GM18505 (cell line): ENCODE results near the gene CEP170.
"Not testable (repeated sequence)": the region's sequence is repeated elsewhere in the genome, so short reads cannot be mapped to it uniquely, and the experiment has no call there.

Experiments used
- ATAC-seq: cut with Tn5 transposase; IDR thresholded peaks from one replicate; pipeline ENCODE4 v1.9.1; 2021; ENCODE audit not compliant: unreplicated experiment
- POLR2A ChIP-seq: IDR thresholded peaks from 4 replicates; pipeline ENCODE4 v1.6.1; 2011; ENCODE audit warnings: borderline replicate concordance; ENCODE audit not compliant: insufficient read depth, insufficient read length; ENCODE audit errors: extremely low read depth

CEP170 gene

DNA sequence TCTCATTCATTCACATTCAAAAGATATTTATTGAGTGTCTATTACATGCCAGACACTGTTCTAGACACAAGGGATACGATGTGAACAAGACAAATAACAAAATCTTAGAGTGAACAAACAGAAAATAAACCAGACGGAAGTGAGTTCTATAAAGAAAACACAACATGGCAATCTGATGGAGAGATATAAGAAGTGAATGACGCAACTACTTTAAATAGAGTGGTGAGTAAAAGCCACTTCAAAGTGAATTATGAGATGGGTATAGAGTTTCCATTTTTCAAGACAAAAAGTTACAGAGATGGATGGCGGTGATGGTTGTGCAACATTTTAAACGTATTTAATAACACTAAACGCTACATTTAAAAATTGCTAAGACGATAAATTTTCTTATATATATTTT is 75.4 kb downstream of the CEP170 start:
- TF ChIP-seq POLR2A = no peak
- no peak for ATAC-seq

GRCh38 chr1:243177792-243178191 is 77.3 kb downstream of the CEP170 start:
- not testable (repeated sequence) for ATAC-seq

GRCh38 chr1:243173758-243174369 is 81.2 kb downstream of the CEP170 start:
- not testable (repeated sequence) for ATAC-seq

GRCh38 chr1:243164911-243165310 is 90.2 kb downstream of the CEP170 start:
- ATAC-seq = not testable (repeated sequence)

DNA sequence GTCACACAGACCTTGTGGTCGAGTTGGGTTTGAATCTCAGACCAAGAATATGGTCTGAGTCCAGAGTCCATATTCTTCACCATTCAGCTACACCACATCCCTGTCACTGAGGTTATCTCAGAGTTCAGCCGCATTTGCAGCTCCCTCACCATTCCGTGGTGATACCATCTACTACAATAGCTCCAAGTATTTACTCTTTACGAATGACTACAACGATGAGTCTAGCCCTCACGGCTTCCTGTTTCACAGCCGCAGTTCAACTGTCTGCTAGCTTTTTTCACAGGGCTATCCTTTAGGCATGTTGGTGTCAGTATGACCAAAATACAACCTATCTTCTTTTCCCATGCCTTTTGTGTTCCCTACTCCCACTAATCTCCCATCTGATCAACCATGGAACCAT is 104.2 kb downstream of the CEP170 start:
- not testable (repeated sequence) for ATAC-seq

DNA sequence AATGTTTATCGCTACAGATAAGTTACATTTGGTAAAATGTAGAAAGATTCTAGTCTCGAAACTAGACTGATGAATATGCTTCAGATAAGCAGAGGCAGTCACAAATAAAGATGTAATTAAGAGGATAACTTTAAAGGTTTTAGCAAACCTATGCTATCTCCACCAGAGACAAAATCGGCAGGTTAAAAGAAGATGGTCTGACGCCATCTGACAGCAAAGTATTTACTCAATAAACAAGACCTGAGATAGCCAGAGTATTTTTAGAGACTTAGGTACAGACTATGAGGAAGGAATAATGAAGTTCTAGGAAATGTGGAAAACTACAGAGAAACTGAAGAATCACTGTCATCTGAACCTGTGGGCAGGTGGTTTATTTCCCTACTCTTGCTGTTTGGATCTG is 106.0 kb downstream of the CEP170 start:
- not testable (repeated sequence) for ATAC-seq

DNA sequence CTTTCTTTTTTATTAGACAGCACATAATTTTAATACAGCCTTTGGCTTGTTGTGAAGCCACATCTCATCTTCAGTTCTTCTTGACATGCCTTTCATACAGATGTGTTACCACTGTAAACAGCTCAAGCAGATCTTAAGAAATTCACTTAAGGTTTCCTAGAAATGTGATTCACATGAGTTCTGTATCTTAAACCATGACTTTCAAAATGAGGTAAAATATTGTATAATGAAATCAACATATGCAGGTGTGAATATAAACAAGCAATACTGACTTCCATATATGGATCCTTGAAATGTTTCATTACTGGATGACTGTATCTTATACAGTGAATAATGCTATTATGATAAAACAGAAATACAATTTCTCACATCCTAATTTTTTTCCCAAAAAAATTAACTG is 107.7 kb downstream of the CEP170 start:
- not testable (repeated sequence) for ATAC-seq

DNA sequence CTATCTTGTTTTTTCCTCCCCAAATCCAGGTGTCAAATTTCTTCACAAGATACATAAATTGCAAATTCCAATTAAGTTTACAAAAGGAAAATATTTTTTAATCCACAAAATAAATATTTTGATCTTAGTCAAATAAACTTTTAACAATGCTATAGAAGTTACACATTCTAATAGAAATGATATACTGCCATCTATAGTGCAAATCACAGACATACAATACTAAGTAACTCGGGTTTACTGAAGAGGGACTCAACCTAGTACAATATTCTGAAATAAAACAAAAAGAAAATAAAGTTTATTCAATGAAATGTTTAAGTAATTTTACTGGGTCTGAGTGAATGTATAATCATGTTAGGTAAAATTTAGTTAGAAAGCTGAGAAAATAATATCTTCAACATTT is 114.6 kb downstream of the CEP170 start:
- not testable (repeated sequence) for ATAC-seq

GRCh38 chr1:243122876-243123409 is 132.1 kb downstream of the CEP170 start:
- ATAC-seq = not testable (repeated sequence)

DNA sequence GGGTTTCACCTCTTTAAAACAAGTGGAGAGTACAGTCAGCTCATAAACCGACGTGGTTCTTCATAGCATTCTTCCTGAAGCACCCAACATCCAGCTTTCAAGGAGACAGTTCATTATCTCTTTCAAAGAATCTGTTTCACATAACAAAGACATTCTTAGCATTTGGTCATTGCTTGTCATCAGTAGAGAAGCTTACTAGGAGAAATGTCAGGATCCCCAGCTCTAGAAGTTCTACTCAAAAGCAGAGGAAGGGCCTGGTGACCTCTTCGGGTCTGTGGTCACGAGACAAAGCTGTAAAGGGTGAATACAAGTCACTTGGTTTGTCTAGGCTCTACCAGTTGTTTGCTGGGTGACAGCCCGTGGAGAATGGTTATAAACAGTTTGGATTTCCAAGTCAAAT is 133.1 kb downstream of the CEP170 start:
- ATAC-seq = not testable (repeated sequence)

DNA sequence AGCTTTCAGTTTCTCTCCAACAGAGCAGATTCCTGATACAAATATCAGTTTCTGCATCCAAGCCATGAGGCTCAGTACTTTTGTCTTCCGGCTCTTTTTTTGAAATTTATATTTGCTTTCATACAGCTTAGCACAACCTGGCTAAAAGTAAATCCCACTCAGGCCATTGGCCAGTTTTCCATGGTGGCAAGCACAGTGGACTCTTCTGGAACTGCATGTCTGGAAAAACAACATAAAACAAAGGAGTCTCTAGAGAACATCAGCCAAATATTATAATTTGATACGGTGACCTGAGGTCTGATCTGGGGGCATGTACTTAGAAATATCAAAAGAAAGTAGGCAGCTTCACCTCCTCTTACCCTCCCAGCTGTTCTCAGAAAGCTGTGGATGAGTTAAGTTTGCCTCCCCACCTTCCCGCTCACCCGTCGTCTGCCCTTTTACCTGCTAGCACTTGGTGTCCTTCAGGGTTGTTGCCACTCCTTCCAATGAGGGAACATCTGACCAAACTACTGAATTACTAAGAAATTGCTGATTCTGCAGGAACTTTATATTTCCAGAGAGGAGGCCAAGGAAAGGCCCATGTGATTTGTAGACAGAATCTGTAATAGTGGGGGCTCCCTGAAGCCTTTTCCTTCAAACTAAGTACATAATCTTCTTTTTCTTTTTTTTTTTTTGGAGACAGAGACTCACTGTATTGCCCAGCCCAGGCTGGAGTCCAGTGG is 136.3 kb downstream of the CEP170 start:
- not testable (repeated sequence) for ATAC-seq

DNA sequence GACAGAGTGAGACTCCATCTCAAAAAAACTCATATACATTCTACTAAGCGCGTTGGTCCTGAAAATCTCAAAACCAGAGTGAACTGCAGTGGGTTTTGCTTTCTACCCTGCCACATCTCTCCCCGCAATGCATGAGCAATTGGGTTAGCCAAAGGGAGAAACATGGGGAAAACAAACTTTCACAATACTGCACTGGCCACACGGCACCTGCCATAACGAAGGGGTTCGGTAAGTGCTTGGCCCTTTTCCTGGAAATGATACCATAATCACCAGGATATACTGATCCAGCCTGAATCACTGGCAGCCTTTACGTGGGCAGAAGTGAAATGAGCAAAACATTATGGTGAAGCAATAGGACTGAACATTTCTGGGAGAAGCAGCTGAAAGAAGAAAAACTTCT is 138.9 kb downstream of the CEP170 start:
- not testable (repeated sequence) for ATAC-seq

GRCh38 chr1:243114769-243115168 is 140.3 kb downstream of the CEP170 start:
- ATAC-seq = not testable (repeated sequence)

- peak; percentile 91 for ATAC-seq
Observed at GRCh38 chr1:243114059-243114713, 140.9 kb downstream of the CEP170 start.

DNA sequence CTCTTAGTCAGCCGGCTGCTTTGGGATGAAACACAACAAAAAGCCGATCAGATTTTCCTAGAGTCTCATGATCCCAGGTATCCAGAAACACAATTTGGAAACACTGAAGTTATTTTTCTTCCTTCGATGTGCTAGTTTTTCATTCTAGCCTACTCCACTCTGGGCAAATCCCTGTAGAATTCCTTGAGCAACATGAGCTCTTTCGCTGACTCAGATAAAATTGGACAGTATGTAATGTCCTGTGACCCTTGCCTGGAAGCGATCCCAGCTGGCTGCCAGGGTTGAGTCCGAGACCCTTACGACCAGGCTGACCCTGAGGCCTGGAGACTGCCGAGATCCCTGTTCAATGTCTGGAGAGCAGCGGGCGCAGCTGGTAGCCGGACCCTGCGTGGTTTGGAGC is 147.9 kb downstream of the CEP170 start:
- not testable (repeated sequence) for ATAC-seq

- ATAC-seq = not testable (repeated sequence)
Observed at GRCh38 chr1:243105652-243106332, 149.3 kb downstream of the CEP170 start.

DNA sequence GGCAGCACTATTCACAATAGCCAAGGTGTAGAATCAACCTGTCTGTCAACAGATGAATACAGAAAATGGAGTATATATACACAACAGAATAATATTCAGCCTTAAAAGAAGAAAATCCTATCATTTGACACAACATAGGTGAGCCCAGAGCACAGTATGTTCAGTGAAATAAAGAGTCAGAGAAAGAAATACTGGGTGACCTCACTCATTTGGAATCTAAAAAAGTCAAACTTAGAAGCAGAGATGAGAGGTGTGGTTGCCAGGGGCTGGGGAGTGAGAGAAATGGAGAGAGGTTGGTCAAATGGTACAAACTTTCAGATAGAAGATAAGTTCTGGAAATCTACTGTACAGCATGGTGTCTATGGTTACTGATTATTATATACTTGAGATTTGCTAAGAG is 150.0 kb downstream of the CEP170 start:
- ATAC-seq = not testable (repeated sequence)

DNA sequence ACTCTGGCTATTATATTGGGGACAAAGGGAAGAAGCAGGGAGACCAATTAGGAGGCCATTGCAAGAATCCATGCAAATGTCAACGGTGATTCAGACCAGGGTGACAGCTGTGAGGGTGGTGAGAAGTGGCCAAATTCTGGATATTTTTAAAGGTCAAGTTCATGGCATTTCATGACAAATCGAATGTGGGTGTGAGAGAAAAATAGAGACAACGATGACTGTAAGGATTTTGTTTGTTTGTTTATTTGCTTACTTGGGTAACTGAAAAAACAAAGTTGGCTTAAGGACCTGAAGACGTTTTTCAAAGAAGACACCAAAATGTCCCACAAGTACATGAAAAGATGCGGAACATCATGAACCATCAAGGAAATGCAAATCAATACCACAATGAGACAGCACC is 150.6 kb downstream of the CEP170 start:
- ATAC-seq = not testable (repeated sequence)
